Measurements from ENCODE around the gene SDCCAG8.

GRCh38 chr1:243287652-243288051 is 31.8 kb downstream of the SDCCAG8 start:
- TF ChIP-seq, protein P1, sequence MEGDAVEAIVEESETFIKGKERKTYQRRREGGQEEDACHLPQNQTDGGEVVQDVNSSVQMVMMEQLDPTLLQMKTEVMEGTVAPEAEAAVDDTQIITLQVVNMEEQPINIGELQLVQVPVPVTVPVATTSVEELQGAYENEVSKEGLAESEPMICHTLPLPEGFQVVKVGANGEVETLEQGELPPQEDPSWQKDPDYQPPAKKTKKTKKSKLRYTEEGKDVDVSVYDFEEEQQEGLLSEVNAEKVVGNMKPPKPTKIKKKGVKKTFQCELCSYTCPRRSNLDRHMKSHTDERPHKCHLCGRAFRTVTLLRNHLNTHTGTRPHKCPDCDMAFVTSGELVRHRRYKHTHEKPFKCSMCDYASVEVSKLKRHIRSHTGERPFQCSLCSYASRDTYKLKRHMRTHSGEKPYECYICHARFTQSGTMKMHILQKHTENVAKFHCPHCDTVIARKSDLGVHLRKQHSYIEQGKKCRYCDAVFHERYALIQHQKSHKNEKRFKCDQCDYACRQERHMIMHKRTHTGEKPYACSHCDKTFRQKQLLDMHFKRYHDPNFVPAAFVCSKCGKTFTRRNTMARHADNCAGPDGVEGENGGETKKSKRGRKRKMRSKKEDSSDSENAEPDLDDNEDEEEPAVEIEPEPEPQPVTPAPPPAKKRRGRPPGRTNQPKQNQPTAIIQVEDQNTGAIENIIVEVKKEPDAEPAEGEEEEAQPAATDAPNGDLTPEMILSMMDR (IDR thresholded peaks at IDR 0.05): no peak
- TF ChIP-seq POLR2AphosphoS5 (IDR thresholded peaks at IDR 0.05): peak; percentile 49

Measured in gastroesophageal sphincter (tissue), 3 donors.